HG03558 (cell line): ENCODE data around the gene CFC1.
"Not testable (repeated sequence)": the region's sequence is repeated elsewhere in the genome, so short reads cannot be mapped to it uniquely, and the experiment has no call there.

Experiments used
- ATAC-seq: cut with Tn5 transposase; IDR thresholded peaks from one replicate; pipeline ENCODE4 v1.9.1; 2021; ENCODE audit warnings: moderate number of reproducible peaks; ENCODE audit not compliant: unreplicated experiment; ENCODE audit errors: extremely low read depth

CFC1 gene

DNA sequence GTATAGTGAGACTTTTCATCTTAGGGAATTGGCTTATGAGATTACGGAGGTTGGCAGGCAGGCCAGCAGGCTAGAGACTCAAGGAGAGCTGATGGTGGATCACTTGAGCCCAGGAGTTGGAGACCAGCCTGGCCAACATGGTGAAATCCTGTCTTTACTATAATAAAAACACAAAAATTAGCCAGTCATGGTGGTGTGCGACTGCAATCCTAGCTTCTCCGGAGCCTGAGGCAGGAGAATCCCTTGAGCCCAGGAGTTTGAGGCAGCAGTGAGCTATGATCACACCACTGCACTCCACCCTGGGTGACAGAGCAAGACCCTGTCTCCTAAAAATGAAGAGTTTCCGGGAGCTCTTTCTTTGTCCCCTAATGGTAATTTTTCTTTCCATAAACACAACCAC is 14.6 kb downstream of the CFC1 start:
- not testable (repeated sequence) for ATAC-seq

GRCh38 chr2:130583582-130583981 is 15.8 kb downstream of the CFC1 start:
- ATAC-seq: not testable (repeated sequence)

DNA sequence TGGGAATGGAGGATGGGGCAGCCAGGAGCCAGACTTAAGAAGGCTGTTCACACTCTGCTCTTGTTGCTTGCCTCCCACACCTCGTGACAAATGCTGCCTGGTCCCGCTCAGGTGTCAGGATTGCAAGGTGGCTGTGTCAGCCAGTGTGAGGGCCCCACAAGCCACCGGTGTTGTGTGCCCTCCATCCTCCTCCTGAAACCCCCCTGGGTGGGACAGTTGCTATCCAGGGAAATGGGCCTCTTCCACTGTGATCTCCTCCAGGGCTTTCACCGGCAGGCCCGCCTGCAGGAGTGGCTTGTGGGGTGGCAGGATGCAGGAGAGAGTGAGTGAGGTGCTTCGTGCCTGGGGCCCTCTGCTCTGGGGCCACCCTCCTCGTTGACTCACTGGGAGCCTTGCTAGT is 16.4 kb downstream of the CFC1 start:
- not testable (repeated sequence) for ATAC-seq

GRCh38 chr2:130581491-130581890 is 17.9 kb downstream of the CFC1 start:
- not testable (repeated sequence) for ATAC-seq

GRCh38 chr2:130579121-130579520 is 20.3 kb downstream of the CFC1 start:
- not testable (repeated sequence) for ATAC-seq

GRCh38 chr2:130577559-130577958 is 21.8 kb downstream of the CFC1 start:
- not testable (repeated sequence) for ATAC-seq

- ATAC-seq: not testable (repeated sequence)
These were observed 23.1 kb downstream of the CFC1 start for GRCh38 chr2:130576209-130576784.

DNA sequence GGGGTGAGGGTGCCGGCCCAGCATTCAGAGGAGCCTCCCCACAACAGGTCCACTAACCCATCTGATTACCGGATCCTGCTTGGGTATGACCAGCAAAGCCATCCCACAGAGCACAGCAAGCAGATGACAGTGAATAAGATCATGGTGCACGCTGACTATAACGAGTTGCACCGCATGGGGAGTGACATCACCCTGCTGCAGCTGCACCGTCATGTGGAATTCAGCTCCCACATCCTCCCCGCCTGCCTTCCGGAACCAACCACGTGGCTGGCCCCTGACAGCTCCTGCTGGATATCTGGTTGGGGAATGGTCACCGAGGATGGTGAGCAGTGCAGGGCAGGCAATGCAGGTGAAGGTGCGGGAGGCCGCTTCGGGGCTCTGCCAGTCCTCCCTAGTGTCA is 25.1 kb downstream of the CFC1 start:
- not testable (repeated sequence) for ATAC-seq

DNA sequence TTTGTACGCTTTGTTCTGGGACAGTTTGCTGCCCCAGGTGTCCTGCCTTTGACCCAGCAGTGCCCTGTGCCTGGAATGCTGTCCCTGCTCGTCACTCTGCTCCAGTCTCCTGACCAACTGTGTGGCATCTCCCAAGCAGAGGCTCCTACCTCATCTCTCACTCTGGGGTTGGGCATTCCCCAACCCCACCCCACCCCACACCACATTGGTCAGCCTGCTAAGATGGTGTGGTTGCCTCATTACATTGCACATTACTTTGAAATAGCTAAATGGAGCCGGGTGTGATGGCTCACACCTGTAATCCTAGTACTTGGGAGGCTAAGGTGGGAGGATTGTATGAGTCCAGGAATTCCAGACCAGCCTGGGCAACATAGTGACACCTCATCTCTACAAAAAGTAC is 27.4 kb downstream of the CFC1 start:
- not testable (repeated sequence) for ATAC-seq

DNA sequence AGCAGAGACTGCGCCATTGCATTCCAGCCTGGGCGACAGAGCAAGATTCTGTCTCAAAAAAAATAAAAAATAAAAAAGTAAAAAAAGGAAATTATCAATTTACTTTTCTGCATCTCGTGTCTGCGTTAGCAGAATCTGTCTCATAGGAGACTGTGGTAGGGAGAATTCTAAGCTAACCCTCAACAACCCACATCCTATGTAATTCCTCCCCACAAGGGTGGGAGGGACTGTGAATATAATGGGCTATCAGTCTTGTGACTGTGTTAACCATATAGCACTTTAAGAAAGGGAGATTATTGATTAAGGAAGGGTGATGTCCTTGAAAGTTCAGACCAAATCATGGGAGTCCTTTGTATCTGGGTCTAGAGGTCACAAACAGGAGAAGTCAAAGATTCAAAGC is 33.2 kb downstream of the CFC1 start:
- not testable (repeated sequence) for ATAC-seq

DNA sequence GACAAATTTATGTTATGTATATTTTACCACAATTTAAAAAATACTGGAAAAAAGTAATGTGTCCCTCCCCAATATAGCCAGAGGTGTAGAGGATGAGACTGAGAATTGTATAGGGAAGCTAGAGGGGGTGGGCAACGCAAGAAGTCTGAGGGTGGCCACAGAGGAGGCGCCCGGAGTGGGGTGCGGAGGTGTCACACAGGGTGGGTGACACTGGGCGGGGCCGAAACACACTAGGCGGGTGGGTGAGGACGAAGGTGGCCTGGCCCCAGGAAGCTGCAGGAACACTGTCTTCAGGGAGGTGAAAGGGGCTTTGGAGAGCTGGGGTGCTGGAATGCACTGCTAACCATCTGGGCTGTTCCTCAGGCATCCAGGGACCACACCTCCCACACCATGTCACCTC is 42.9 kb downstream of the CFC1 start:
- ATAC-seq: not testable (repeated sequence)

- ATAC-seq: not testable (repeated sequence)
These were observed 45.2 kb downstream of the CFC1 start for GRCh38 chr2:130554178-130554577.

GRCh38 chr2:130549475-130549874 is 49.9 kb downstream of the CFC1 start:
- not testable (repeated sequence) for ATAC-seq

GRCh38 chr2:130548418-130548817 is 51.0 kb downstream of the CFC1 start:
- ATAC-seq: not testable (repeated sequence)

GRCh38 chr2:130544978-130545377 is 54.4 kb downstream of the CFC1 start:
- not testable (repeated sequence) for ATAC-seq

GRCh38 chr2:130543785-130544528 is 55.4 kb downstream of the CFC1 start:
- not testable (repeated sequence) for ATAC-seq

GRCh38 chr2:130542789-130543188 is 56.6 kb downstream of the CFC1 start:
- not testable (repeated sequence) for ATAC-seq
